Measurements from ENCODE around the gene KIF4A.

GRCh38 chrX:70446380-70447350 is 156.8 kb downstream of the KIF4A start:
- TF ChIP-seq CTCF (IDR thresholded peaks at IDR 0.05) (no peak), ZFX (IDR thresholded peaks at IDR 0.05; ENCODE audit: borderline replicate concordance) (no peak)

All from 22Rv1 (cell line).